Measurements from ENCODE around the gene SPPL2C. TPM values are rescaled to one million over a fixed set of nuclear protein-coding genes. Genes with fewer than 3 reads are reported as not detected.
A peak's percentile ranks its signal among the peaks of the same experiment; 100 is the strongest.

Gene SPPL2C
- total RNA-seq = not detected
- long read RNA-seq = 0 reads

- intact Hi-C loops (cut with DNase I) = no loop called here
- DNase-seq (no peak), ATAC-seq (no peak)
Measured at GRCh38 chr17:45844695-45845375, at the start of gene SPPL2C. Gene SPPL2C, plus strand, starts transcription at chr17:45844881. Its CDS starts 26 bp downstream, at chr17:45844907.

GRCh38 chr17:45800816-45801215 lies 43.9 kb upstream of the SPPL2C start:
- ATAC-seq (no peak), DNase-seq (no peak)
- intact Hi-C loops (cut with DNase I) = no loop called here

- intact Hi-C loops (cut with DNase I) = no loop called here
- ATAC-seq = no peak
- no peak for DNase-seq
Measured at GRCh38 chr17:45801421-45801820, 43.3 kb upstream of the SPPL2C start.

GRCh38 chr17:45808845-45809244 lies 35.8 kb upstream of the SPPL2C start:
- ATAC-seq (no peak), DNase-seq (no peak)
- intact Hi-C loops (cut with DNase I) = no loop called here

- intact Hi-C loops (cut with DNase I) = no loop called here
- no peak for DNase-seq
- no peak for ATAC-seq
Measured at GRCh38 chr17:45809499-45809898, 35.2 kb upstream of the SPPL2C start.

- intact Hi-C loops (cut with DNase I) = no loop called here
- no peak for DNase-seq
Measured at GRCh38 chr17:45812102-45812501, 32.6 kb upstream of the SPPL2C start.

GRCh38 chr17:45813048-45813725 lies 31.5 kb upstream of the SPPL2C start:
- ATAC-seq (no peak), DNase-seq (no peak)
- intact Hi-C loops (cut with DNase I) = no loop called here

More at GRCh38 chr17:45812102-45812501, 32.6 kb upstream of the SPPL2C start:
- no peak for ATAC-seq

GRCh38 chr17:45814622-45815606 lies 29.8 kb upstream of the SPPL2C start:
- DNase-seq = no peak
- intact Hi-C loops (cut with DNase I) = no loop called here

GRCh38 chr17:45815752-45816151 lies 28.9 kb upstream of the SPPL2C start:
- ATAC-seq = no peak
- no peak for DNase-seq
- intact Hi-C loops (cut with DNase I) = no loop called here

More at GRCh38 chr17:45814622-45815606, 29.8 kb upstream of the SPPL2C start:
- peak in 1 of 2 donors; percentile 38 for ATAC-seq

GRCh38 chr17:45818041-45818440 lies 26.6 kb upstream of the SPPL2C start:
- DNase-seq = no peak
- no peak for ATAC-seq
- intact Hi-C loops (cut with DNase I) = no loop called here

- intact Hi-C loops (cut with DNase I) = no loop called here
- DNase-seq = no peak
- no peak for ATAC-seq
Measured at GRCh38 chr17:45818699-45819098, 26.0 kb upstream of the SPPL2C start.

GRCh38 chr17:45819632-45820031 lies 25.0 kb upstream of the SPPL2C start:
- ATAC-seq (no peak), DNase-seq (no peak)
- intact Hi-C loops (cut with DNase I) = no loop called here

- ATAC-seq (no peak), DNase-seq (no peak)
- intact Hi-C loops (cut with DNase I) = no loop called here
Measured at GRCh38 chr17:45820052-45820780, 24.5 kb upstream of the SPPL2C start.

- intact Hi-C loops (cut with DNase I) = no loop called here
- DNase-seq (no peak), ATAC-seq (no peak)
Measured at GRCh38 chr17:45821147-45821546, 23.5 kb upstream of the SPPL2C start.

- no peak for DNase-seq
- intact Hi-C loops (cut with DNase I) = no loop called here
- ATAC-seq = no peak
Measured at GRCh38 chr17:45823598-45823997, 21.1 kb upstream of the SPPL2C start.

- intact Hi-C loops (cut with DNase I) = no loop called here
- ATAC-seq (no peak), DNase-seq (no peak)
Measured at GRCh38 chr17:45824475-45824874, 20.2 kb upstream of the SPPL2C start.

- intact Hi-C loops (cut with DNase I) = no loop called here
- ATAC-seq = no peak
- DNase-seq = no peak
Measured at GRCh38 chr17:45824901-45825492, 19.7 kb upstream of the SPPL2C start.

GRCh38 chr17:45825792-45826191 lies 18.9 kb upstream of the SPPL2C start:
- ATAC-seq (no peak), DNase-seq (no peak)
- intact Hi-C loops (cut with DNase I) = no loop called here
